D341Med (cell line): ENCODE data around the gene CSNK2A2.
A peak's percentile ranks its signal among the peaks of the same experiment; 100 is the strongest.

Experiments
- DNase-seq: peaks from one replicate; pipeline ENCODE4 v3.0.0; 2012; ENCODE audit warnings: low spot score

CSNK2A2 gene

DNA sequence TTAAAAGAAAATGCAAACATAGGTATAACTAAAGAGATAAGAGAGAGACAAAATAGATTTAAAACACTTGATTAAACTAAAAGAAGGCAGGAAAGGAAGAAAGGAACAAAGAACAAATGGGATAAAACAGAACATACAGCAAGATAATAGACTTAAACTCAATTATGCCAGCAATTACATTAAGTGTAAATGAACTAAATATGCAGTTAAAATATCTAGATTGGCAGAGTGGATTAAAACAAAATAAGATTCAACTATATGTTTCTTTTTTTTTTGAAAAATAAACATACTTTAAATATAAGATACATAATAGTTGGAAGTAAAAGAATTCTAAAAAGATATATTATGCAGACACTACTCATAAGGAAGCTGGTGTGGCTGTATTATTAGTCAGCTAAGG, 59.1 kb downstream of the CSNK2A2 start:
- DNase-seq: no peak

DNA sequence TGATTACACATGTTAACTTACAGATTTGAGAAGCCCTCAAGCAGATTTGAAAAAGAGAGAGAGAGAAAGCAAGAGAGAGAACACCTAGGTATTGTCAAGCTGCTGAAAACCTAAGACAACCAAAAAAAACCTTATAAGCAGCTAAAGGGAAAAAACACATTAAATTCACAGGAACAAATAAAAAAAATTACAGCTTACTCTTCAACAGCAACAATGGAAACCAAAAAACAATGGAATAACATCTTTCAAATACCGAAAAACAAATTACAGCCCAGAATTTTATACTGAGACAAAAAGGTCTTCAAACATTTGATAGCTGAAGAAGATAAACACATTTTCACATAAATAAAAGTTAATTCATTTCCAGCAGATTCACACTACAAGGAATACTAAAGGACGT, 60.3 kb downstream of the CSNK2A2 start:
- no peak for DNase-seq

DNA sequence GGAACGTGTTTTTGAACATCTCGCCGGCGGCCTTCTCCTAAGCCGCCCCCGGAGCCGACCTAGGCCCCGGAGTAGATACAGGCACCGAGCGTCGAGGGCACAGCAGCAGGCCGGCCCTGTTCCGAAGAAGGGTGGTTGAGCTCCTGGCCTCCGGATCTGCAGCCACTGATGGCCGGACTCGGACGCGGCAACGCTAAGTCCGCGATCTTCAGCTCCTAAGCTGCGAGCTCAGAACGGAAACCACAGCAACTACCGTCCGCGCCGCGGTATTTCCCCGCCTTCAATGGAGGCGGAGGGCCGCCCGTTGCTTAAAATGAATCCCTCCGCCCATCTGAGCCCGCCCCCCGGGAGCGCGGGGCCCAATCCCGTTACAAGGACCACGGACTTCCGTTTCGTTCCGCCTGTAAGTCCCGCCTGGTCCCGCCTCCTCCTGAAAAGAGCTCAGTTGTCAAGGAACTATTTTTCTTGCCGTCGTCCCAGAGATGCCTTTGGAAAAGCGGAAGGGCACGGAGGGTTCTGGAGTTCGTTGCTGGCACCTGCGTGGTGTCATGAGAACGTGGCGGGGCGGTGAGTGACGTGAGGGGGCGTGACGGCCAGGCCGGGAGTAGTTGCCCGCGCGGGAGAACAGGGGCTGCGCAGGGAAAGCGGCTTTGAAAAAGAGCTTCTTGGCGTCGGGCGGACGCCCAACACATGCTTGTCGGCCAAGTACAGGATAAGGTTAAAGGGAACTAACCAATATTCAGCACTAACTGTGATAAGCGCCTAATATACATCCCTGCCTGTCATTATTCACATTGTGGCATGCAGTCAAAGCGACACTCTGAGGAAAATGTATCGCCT, 68.6 kb downstream of the CSNK2A2 start, which contains the start of gene CFAP20:
TSS of gene CFAP20 (minus strand) at position 285 of the 840 bp plus-strand sequence. CDS start at position 19, 266 bp downstream.
- peak; percentile 93 for DNase-seq

DNA sequence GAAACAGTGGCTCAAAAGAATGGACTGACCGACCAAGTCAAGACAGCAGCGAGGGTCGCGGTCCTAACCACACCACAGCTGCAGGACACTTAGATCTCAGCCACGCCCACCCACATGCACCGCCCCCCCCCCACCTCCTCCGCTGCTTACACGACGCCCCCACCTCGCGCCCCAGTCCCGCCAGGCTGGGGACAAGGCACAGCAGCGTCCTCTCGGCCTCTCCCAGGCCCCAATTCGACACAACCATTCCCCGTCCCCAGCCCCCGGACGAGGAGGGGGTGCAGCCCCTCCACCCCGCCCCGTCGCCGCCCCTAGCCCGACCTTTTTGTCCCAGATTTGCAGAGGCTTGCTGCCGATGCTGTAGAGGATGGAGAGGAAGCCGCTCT, 69.2 kb downstream of the CSNK2A2 start:
- peak; percentile 41 for DNase-seq

DNA sequence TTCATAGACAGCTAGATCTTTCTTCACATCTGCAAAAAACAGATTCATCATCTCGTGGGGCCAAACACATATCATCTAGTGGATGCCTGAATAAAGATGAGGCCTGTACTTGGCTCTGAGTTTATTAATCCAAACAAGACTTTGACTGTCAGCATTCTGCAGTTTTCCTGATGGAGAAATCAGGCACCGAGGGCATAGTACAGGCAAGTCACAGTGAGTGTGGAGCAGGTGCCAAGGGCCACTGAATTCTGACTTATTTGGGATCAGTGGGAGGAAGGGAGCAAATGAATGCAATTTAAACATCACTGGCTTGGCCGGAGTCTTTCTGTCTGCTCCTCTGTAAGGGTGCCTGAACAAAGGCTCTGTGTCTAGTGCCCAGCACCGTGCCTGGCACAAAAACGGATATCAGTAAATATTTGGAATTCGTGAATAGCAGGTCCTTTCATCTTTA, 69.7 kb downstream of the CSNK2A2 start:
- no peak for DNase-seq

DNA sequence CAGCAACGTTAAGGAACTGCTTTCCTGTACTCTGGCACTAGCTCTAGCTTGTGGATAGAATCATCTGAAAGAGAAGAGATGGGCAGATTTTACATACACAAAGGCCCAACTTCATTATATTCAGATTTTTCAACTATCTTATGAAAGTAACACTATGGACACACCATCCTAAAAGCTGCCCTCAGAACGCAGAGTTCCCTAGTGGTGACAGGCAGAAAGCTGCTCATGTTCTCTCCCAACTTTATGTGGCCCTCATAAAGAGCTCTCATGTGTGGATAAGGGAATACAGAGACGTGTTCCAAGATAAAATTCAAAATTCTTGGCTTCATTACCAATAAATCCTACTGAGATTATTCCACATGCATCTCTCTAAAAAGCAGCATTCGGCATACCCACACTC, 70.3 kb downstream of the CSNK2A2 start:
- no peak for DNase-seq

DNA sequence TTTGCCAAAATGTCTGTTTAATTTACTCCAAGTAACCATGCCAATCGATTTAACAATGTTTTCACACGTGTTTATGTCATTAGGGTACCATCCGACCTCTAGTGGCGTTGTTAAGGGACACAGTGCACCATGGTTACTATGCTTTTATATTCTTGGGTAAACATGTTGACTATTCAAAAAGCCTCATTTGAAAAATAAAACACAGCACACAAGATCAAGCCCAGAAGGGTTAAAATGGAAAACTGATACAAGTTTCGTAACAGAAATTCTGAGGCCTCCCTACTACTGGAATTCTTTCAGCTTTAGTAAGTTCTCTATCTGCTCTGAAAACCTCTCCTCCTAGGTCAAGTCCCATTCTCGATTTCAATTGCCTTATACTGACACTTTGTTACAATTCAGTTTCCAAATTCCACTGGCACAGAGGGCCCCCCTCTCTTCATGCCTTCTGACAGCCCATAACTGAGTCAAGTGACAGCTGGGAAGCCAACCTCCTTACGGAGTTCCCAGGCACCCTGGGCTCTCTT, 70.8 kb downstream of the CSNK2A2 start:
- no peak for DNase-seq

DNA sequence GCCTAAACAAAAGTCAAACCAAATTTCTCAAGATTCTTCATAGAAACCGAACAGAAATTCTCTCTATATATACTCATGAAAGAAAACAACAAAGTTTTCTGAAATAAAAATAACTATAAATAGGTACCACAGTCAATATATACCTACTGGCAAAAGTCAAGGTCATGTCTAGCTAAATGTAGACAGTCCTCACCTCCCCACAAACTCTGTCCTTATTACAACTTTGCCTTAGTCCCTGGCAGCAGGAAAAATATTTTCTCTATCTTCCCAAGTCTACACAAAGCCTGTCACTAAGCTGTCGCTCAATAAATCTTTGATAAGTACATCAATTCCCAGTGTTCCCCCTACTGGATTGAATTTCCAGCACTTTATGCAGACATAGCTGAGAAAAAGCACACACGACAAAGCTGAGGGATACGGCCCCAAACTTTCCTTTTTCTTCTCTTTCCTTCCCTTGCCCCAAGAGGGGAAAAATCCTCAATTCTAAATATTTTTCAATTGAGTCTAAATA, 71.4 kb downstream of the CSNK2A2 start:
- no peak for DNase-seq

DNA sequence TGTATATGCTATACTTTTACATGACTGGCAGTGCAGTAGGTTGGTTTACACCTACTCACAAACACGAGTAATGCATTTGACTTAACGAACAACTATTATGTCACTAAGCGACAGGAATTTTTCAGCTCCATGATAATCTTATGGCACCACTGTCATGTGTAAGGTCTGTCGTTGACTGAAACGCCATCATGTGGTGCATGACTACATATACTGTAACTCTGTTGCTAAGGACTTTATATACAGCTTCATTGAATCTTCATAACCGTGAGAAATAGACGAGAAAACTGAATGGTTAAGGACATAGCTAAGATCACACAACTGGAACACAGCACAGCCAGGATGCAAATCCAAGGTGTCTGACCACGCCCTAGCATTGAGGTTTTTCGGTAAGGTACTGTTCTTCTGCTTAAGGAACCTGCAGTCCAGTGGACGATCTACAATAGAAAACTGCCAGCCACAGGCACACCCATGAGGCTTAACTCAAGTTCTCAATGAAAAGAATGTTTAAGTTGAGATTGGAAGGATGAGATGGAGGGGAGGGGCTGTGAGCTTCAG, 72.0 kb downstream of the CSNK2A2 start:
- DNase-seq: no peak

DNA sequence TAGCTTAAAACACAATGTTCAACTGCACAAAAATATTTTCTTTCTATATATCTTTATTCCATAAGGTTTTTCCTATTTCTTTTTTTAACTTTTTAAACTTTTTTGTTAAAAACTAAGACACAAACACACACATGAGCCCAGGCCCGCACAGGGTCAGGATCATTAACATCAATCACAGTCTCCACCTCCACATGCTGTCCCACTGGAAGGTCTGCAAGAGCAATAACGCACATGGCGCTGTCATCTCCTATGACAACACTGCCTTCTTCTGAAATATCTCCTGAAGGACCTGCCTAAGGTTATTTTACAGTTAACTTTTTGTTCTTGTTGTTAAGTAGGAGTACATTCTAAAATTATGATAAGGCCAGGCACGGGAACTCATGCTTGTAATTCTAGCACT, 72.9 kb downstream of the CSNK2A2 start:
- no peak for DNase-seq

DNA sequence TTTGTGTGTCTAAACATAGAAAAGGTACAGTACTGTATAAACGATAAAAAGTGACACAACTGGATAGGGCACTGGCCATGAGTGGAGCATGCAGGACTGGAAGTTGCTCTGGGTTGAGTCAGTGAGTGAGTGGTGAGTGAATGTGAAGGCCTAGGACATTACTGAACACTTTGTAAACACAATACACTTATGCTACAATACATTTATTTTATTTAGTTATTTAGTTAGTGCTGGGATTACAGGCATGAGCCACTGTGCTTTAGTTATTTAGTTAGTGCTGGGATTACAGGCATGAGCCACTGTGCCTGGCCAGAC, 73.3 kb downstream of the CSNK2A2 start:
- no peak for DNase-seq

DNA sequence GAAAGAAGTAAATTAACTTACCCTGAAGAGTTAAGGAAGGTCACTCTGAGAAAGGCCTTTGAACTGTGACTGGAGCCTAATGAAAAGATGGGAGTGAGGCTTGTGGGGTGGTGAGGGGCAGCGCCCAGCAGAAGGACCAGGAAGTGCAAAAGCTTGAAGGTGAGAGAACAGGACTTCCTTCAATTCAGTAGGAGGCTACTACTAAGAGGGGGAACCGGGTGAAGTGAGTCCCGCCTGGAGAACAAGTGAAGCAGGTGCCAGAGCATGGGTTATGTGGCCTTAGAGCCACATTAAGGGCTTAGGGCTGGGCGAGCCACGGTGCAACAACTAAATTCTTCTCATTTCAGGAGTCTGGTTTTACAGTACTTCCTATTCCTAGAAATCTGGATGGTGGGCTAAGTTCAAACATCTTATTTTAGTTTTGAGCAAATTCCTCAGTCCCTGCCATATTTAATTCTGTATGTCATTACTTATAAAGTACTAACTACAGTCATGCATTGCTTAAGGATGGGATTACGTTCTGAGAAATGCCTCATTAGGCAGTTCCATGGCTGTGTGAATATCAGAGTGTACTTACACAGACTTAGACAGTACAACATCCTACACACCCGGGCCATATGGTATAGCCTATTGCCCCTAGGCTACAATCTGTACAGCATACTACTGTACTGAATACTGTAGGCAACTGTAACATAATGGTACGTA, 73.9 kb downstream of the CSNK2A2 start:
- no peak for DNase-seq

DNA sequence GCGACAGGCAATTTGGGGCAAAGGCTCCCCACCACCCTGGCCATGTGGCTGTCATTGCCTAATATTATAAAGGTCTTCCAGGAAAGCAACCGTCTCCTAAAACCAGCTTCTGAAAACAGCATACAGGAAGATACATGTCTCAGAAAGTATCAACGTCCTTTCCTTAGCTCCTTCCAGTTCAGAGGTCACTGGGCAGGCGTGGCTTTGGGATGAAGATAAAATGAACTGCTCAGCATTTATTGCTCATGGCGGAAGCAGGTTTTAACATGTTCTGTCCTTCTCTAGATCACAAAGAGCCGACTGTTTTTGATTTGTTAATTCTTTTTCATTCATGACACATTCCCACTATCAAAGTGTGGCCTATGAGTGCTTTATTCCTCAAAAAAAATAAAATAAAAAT, 76.8 kb downstream of the CSNK2A2 start:
- DNase-seq: no peak

DNA sequence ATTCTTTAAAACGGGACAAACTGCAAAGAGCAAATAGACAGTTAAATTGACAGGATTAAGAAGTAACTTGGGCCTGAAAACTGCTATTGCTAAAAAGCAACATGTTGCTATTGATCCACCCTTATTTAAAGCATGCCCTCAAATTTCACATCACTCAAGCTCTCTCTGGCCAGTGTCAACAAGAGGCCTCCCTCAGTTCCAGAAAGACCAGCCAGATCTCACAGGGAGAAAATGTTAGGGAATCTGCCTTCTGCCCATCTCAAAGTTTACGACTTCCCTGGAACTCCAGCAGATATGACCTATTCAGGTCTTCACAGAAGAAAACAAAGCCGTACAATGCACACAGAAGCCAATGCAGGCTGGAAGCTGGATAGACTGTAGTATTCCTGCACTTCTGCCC, 77.7 kb downstream of the CSNK2A2 start:
- no peak for DNase-seq

DNA sequence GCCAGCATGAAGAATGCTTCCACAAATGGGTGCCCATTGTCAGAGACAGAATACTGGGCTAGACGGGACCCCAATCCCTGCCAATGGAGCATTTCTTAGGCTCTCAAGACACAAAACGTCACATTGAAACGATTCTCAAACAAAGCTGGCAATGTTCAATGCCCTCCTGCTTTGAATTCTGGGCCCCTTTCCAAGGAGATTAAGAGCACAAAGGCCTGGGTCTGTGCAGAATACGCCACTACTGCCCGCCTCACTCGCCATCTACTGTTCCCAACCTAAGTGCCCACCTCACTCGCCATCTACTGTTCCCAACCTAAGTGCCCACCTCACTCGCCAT, 78.4 kb downstream of the CSNK2A2 start:
- DNase-seq: no peak

DNA sequence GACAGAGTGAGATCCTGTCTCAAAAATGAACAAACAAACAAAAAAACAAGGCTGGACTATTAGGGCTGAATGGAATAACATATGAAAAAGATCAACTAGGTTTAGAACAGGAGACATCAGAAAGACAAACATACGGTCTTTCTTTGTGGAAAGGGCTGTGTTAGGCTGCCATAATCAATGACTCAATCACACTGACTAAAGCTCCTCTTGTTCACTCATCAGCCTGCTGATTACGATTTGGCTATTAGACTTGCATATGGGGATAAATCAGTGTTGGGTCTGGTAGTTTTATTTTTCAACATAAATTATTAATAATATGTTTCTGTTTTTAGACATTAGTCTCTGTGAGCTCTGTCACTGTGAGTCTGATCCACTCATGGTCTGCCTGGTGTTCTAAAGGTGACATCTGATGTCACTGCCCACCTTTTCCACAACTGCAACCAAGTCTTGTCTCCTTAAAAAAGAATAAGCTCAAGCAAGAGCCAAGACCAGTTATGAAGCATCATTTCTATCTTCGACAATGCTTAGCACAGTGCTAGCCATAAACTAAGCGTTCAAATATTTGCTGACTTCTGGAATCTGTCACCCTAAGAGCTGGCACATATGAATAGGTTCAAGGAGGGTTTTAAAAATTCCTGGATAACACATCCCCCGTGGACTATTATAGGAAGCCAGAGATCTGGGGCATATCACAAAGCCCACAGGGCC, 79.0 kb downstream of the CSNK2A2 start:
- DNase-seq: no peak

DNA sequence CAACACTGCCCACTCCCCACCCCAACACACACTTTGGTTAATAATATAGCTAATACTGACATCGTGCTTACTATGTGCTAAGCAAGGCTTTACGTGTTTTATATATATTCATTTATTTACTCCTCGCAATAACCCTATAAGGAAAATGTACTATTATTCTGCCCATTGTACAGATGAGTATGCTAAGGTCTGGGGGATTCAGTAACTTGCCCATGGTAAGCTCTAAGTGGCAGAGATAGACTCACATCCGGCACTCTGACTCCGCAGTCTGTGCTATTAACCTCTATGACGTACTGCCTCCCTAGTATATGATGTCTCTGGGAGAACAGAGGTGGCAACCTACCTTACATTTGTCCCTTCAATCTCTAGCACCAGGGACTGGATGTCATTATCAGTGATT, 81.4 kb downstream of the CSNK2A2 start:
- no peak for DNase-seq

DNA sequence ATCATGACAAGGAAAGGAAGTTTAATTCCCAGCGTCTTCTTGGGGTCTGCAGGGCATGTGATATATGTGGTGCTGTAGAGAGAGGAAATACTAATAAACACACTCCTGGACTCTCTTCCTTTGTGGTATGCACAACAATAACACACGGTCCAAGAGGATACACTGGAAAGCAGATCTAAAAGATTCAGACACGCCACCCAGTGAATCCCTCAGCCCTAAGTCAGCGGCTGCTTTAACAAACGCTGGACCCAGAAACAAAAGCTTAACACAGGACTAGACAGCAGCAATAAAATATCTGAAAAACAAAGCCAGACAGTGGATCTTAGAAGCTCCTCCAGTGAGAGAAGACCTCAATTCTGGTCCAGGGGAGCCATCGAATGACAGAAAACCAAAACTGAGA, 81.8 kb downstream of the CSNK2A2 start:
- no peak for DNase-seq

DNA sequence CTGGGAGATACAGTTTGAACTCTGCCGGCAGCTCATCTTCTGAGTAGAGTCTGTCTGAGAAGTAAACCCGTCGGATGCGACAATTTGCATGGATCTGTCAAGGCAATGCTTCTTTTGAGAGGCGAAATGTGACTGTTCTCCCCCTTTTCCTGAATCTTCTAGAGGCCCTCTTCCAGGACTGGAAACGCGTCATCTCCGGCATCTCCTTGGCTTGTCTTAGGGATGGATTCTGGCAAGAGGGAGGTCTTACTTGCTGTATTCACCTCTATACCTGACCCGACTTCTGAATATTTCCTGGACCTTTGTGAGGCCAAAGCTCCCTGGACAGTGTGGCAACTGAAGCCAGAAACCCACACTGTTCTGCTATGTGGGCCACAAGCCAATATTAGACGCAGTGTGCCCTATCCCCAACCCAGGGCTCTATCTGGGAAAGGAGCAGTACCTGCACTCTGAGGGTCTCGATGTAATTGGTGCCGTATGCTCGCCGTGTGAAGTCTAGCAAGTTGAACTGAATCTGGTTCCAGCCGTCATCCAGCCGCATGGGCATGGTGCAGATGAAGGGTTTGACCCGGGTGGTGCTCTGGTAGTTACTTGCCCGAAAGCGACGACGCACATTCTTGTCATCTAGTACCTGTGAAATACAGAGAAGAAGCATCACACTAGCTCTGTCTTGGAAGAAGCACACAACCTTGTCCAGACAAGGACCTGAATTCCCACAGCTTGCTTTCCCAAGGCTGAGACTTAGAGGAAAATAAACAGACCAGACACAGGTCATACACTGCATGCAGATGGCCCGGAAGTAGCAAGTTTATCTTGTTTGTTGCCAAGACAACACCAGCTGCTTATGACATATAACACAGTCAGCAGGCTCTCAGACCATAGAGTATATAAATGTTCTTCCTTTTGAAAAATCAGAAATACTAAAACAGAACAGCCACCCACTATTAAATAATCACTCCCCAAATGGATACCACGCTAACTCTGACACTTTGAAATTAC, 82.8 kb downstream of the CSNK2A2 start:
- no peak for DNase-seq

DNA sequence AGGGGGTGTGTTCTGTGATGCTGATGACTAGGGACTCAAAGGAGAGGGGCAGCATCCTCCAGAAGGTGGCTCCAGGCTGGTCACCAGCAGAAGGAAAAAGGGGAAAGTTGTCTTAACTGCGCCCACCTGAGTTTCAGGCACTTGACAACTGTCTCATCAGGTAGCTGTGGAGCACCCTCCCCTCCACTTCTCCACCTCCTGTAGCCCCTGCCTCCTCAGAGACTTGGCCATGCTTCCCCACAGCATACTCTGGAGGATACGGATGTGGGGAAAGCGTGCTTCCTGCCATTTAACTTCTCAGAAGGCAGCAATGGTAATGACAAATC, 86.6 kb downstream of the CSNK2A2 start:
- DNase-seq: no peak

DNA sequence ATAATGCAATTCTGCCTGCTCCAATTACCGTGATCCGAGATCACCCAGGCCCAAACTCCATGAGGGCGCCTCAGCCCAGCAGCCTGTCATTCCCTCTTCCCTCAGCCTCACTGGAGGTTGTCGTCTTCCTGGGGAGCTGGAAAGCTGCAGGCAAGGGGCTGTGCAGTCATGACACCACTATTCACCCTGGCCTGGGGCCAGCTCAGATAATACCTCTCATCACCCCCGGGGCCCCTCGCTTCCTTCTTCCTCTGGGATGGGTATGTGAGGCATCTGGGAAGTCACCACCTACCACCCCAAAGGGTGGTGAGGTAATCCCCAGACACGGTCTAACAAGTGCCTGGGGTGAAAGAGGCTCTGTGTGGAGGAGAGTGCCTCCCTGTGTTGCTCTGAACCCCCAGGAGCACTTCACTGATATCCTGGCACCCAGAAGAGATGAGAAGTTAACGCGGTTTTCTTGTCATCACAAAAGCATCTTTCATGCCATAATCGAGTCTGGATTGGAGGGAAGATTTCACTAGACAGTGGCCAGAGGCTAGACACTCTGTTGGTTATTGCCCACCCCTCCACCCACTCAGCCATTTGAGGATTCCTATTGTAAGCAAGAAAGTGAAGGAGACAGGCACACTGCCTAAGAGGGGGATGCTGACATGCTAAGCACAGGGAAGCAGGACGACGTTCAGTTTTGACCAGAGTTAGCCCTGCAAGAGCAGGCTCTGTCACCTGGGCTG, 87.2 kb downstream of the CSNK2A2 start:
- DNase-seq: no peak
